Kidney epithelial cell (primary cell): ENCODE results near the gene TFCP2. TPM values are rescaled to one million over a fixed set of nuclear protein-coding genes. Genes with fewer than 3 reads are reported as not detected.
"Not testable (repeated sequence)": the region's sequence is repeated elsewhere in the genome, so short reads cannot be mapped to it uniquely, and the experiment has no call there.

Experiments used
- DNase-seq: peaks from one replicate; pipeline ENCODE4 v3.0.0-alpha.2; 2010; ENCODE audit warnings: low read depth
- H3K27me3 ChIP-seq: 2 replicates; pipeline ENCODE4 v1.6.0; 2011; ENCODE audit warnings: low read length; ENCODE audit not compliant: control insufficient read depth, insufficient read depth
- H3K36me3 ChIP-seq: 2 replicates; pipeline ENCODE4 v1.5.1; 2011; ENCODE audit warnings: low read length; ENCODE audit not compliant: control insufficient read depth, insufficient read depth
- H3K4me3 ChIP-seq: 2 replicates; pipeline ENCODE4 v1.5.1; 2011; ENCODE audit warnings: low read depth, mild to moderate bottlenecking, control low read depth, low read length
- CTCF ChIP-seq: IDR thresholded peaks from 2 replicates; pipeline ENCODE4 v1.5.1; 2011; ENCODE audit warnings: mild to moderate bottlenecking, moderate library complexity, low read length, control low read depth, inconsistent platforms; ENCODE audit not compliant: insufficient read depth, poor library complexity, severe bottlenecking
- total RNA-seq: library from RNA; depleted of rRNA; stranded (reverse); fragments of >200 nt; gene quantifications from 2 replicates; pipeline ENCODE4 v1.2.3, GENCODE V29; 2015

Gene TFCP2
- total RNA-seq = 14.2 and 19.1 TPM in 2 replicates

GRCh38 chr12:51172515-51173431 lies at the start of gene TFCP2:
Gene TFCP2 (minus strand): TSS chr12:51173135. CDS start chr12:51172422, 713 bp downstream.
- no peak for TF ChIP-seq CTCF
- no peaks in the 10 kb centered on the region for H3K36me3 ChIP-seq
- peak; percentile 84 for DNase-seq
- H3K4me3 ChIP-seq = peak within 1 kb of the TSS; percentile 65
- no peaks in the 10 kb centered on the region for H3K27me3 ChIP-seq

GRCh38 chr12:51222461-51222860 lies 49.5 kb upstream of the TFCP2 start:
- TF ChIP-seq CTCF = no peak
- Histone ChIP-seq H3K27me3 (no peaks in the 10 kb centered on the region), H3K36me3 (no peaks in the 10 kb centered on the region), H3K4me3 (no peak overlapping the region)
- DNase-seq = no peak

- DNase-seq, H3K4me3 ChIP-seq, H3K27me3 ChIP-seq, H3K36me3 ChIP-seq: not testable (repeated sequence)
Measured at GRCh38 chr12:51219857-51220256, 46.9 kb upstream of the TFCP2 start.

GRCh38 chr12:51219322-51219721 lies 46.4 kb upstream of the TFCP2 start:
- Histone ChIP-seq H3K4me3 (no peak overlapping the region), H3K36me3 (no peaks in the 10 kb centered on the region), H3K27me3 (no peaks in the 10 kb centered on the region)
- no peak for TF ChIP-seq CTCF
- DNase-seq = no peak

GRCh38 chr12:51218607-51219161 lies 45.7 kb upstream of the TFCP2 start:
- Histone ChIP-seq H3K36me3 (no peaks in the 10 kb centered on the region), H3K27me3 (no peaks in the 10 kb centered on the region)
- no peak for TF ChIP-seq CTCF

GRCh38 chr12:51217968-51218606 lies 45.2 kb upstream of the TFCP2 start, which contains the start of gene POU6F1:
Gene POU6F1 (minus strand): TSS chr12:51218062. CDS start chr12:51206836, 11,226 bp downstream.
- peak; percentile 44 for TF ChIP-seq CTCF
- peak; percentile 28 for DNase-seq
- Histone ChIP-seq H3K4me3 (peak within 1 kb of the TSS; percentile 77), H3K36me3 (no peaks in the 10 kb centered on the region), H3K27me3 (no peaks in the 10 kb centered on the region)

More at GRCh38 chr12:51218607-51219161, 45.7 kb upstream of the TFCP2 start:
- no peak for DNase-seq
- H3K4me3 ChIP-seq = peak overlapping the region; percentile 77
